Tibial nerve (tissue), 4 donors: ENCODE measurements around the gene CYTH3.

Experiments used
- CTCF ChIP-seq, 5 experiments: fragments of 200-600 bp in 3 of 5; fragments of 450-650 bp in 2 of 5; sonication (generic) in 3 of 5; IDR thresholded peaks; one replicate each; pipeline ENCODE4 v1.5.1; 2016 to 2019; ENCODE audit warnings: antibody characterized with exemption in 5 of 5, mild to moderate bottlenecking in 3 of 5, moderate library complexity in 2 of 5
- EP300 ChIP-seq, 2 donors: sonication (generic); formaldehyde crosslinking; IDR thresholded peaks; one replicate each; pipeline ENCODE4 v1.6.1; 2017; ENCODE audit warnings: antibody characterized with exemption in 2 of 2, mild to moderate bottlenecking in 1 of 2

GRCh38 chr7:6248581-6248980, 23.8 kb downstream of the CYTH3 start:
- TF ChIP-seq CTCF (IDR thresholded peaks at IDR 0.05) (no peak), EP300 (IDR thresholded peaks at IDR 0.05) (no peak)
